GM21526 (cell line): Measurements from ENCODE around the gene FAM216B.
"Not testable (repeated sequence)": the region's sequence is repeated elsewhere in the genome, so short reads cannot be mapped to it uniquely, and the experiment has no call there.

ENCODE experiments used
- ATAC-seq: cut with Tn5 transposase; IDR thresholded peaks from one replicate; pipeline ENCODE4 v1.9.1; 2021; ENCODE audit warnings: moderate library complexity; ENCODE audit not compliant: unreplicated experiment, low FRiP score

FAM216B gene

GRCh38 chr13:42781352-42781751, at the start of gene FAM216B:
TSS of gene FAM216B (plus strand) at chr13:42781584. CDS start at chr13:42784068, 2,484 bp downstream.
- ATAC-seq: no peak

DNA sequence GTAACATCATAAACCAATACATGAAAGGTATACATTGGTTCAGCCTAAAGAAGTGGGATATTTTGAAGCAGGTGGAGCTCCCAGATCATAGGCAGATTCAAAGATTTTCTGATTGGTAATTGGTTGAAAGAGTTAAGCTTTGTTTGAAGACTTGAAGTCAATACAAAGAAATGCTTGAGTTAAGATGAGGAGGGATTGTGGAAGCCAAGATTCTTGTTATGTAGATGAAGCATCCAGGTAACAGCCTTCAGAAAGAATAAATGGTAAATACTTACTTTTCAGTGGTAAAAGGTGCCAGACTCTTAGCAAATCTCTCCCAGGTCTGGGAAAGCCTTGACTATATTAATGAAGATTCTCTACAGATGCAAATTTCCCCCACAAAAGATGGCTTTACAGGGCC, 49.3 kb upstream of the FAM216B start:
- ATAC-seq: no peak

DNA sequence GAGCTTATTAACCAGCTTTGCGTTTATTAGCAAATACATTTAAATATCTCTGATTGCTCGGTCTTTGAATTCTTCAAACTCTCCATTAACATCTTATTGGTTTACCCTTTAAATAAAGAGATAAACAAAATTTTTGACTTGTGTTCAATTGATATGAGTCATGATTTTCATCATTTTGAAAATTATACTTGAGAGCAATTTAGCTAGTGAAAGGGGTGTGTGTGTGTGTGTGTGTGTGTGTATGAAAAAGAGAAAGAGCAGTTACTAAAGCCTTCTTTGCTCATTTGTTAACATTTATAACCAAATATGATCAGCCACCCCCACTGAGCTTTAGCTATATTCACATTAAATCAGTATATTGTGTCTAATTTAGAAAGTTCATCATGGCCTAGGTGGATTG, 48.3 kb upstream of the FAM216B start:
- no peak for ATAC-seq

DNA sequence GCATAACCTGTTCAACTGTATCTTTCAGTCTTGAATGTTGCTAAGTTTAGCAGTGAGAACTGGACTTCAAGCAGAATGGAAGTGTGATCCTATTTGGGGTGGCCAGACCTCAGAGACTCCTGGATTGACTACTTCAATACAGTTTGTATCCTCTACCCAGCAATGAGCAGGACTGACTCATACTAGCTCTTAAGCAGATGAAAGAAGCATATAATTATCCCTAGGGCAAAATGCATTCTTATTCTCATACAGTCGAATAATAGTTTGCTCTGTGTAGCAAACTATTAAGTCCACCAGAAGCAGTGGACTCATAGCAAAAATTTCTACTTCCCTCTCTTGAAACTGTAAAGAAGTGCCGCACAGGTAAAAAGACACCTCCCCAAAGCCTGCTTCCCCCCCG, 46.4 kb upstream of the FAM216B start:
- no peak for ATAC-seq

- no peak for ATAC-seq
Measured at GRCh38 chr13:42740753-42741152, 40.6 kb upstream of the FAM216B start.

DNA sequence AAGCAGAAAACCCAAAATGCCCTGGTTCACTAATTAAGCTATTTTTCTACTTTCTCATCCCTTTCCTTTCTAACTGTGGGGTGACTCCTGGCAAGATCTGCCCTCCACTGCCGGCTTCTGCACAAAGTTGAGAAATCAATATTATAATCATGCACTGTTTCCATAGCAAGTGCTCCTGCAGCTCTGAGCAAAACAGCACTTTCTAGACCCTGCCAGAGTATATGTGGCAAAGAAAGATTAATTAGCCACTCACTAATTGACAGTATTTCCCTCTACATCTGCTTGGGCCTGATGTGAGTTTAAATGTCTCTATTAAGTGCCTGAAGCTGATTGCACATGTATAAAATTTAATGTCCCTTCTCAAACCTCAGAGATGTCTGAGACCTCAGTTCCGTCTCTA, 39.5 kb upstream of the FAM216B start:
- no peak for ATAC-seq

- no peak for ATAC-seq
Measured at GRCh38 chr13:42745655-42746054, 35.7 kb upstream of the FAM216B start.

DNA sequence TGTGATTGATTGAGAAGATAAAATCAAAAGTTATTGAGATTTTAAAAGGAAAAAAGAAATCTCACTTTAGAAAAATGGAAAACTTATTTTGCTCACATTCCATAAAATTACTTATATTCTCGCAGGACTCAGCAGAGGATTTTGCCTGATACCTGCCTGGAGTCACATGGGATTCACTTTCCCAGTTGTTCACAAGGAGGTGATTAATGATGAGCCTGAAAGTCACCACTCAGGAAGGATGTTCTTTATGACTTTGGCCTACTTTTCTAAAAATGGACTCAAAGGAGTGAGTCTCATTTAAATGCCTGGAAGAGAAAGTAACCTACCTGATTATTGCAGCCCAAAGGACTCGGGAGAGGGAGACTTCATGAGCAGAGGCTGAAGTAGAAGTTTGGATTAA, 34.5 kb upstream of the FAM216B start:
- ATAC-seq: no peak

- ATAC-seq: no peak
Measured at GRCh38 chr13:42747399-42747873, 33.9 kb upstream of the FAM216B start.

GRCh38 chr13:42750794-42751193, 30.6 kb upstream of the FAM216B start:
- no peak for ATAC-seq

DNA sequence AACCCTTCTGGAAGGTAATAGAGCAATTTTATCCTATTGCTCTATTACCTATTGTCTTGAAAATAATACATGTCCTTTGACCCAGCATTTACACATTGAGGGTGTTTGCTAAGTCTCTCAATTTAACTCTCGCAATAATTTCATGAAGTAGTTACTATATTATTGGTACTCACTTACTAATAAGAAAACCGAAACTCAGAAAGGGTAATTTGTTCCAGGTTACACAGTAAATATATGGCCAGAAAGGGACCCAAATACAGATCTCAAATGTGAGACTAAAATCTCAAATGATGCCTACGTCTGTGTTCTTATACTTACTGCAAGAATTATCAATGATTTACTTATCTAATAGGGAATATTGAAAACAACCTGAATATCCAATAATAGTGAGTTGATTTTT, 29.7 kb upstream of the FAM216B start:
- ATAC-seq: no peak

GRCh38 chr13:42752731-42753130, 28.7 kb upstream of the FAM216B start:
- ATAC-seq: no peak

DNA sequence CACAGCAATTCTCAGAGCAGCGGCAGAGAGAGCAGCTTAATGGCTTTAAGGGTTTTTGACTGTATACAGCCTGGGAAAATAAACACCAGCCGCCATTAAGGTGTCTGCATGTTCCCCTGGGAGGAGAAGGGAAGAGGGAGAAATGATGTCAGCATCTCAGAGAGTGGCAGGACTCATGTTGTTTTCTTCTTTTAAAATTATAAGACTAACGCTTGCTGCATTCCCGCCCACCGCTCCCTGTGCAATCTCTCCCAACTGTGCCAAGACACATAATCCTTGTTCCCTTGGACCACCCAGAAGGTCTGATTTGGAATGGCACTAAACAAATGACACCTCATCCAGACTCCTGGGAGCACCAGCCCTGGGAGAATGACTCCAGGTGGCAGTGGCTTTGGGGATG, 27.7 kb upstream of the FAM216B start:
- no peak for ATAC-seq

- ATAC-seq: no peak
Measured at GRCh38 chr13:42754801-42755510, 26.4 kb upstream of the FAM216B start.

GRCh38 chr13:42757678-42758420, 23.5 kb upstream of the FAM216B start:
- no peak for ATAC-seq

GRCh38 chr13:42758515-42758914, 22.9 kb upstream of the FAM216B start:
- no peak for ATAC-seq

- no peak for ATAC-seq
Measured at GRCh38 chr13:42760951-42761350, 20.4 kb upstream of the FAM216B start.

GRCh38 chr13:42762251-42762650, 19.1 kb upstream of the FAM216B start:
- ATAC-seq: no peak

GRCh38 chr13:42762917-42763316, 18.5 kb upstream of the FAM216B start:
- ATAC-seq: no peak

GRCh38 chr13:42766016-42766415, 15.4 kb upstream of the FAM216B start:
- ATAC-seq: no peak

DNA sequence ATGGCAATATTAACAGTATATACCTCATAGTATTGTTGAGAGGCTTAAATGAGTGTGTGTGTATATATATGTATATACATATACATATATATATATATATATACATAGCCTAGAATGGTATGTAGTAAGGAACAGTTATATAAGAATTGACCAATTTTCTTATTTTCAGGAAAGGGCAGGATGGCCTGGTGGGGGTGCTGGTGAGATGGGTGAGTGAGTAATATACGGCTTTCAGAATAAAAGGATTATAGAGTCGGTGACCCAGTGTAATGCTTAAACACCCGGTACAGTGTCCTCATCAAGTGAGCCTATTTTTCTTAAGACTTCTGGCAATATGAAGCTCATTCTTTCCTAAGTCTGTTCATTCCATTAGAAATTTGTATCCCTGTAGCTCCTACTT, 11.7 kb upstream of the FAM216B start:
- no peak for ATAC-seq

DNA sequence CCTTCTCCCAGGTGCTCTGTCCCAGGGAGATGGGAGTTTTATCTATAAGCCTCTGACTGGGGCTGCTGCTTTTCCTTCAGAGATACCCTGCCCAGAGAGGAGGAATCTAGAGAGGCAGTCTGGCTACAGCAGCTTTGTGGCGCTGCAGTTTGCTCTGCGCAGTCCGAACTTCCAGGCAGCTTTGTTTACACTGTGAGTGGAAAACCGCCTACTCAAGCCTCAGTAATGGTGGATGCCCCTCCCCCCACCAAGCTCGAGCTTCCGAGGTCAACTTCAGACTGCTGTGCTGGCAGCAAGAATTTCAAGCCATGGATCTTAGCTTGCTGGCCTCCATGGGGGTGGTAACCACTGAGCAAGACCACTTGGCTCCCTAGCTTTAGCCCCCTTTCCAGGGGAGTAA, 4.8 kb upstream of the FAM216B start:
- not testable (repeated sequence) for ATAC-seq
